A549 (cell line): ENCODE data around the gene DYNC1I1.
A peak's percentile ranks its signal among the peaks of the same experiment; 100 is the strongest.

Experiments
- EHF ChIP-seq: fragments of 250-450 bp; sonication (Bioruptor Pico); IDR thresholded peaks from 2 replicates; pipeline ENCODE4 v1.5.0; 2020; ENCODE audit warnings: mild to moderate bottlenecking
- KDM1A ChIP-seq: fragments of 200-600 bp; sonication (generic); IDR thresholded peaks from 2 replicates; pipeline ENCODE4 v1.6.1; 2016; ENCODE audit warnings: low read depth, mild to moderate bottlenecking
- POLR2A ChIP-seq: IDR thresholded peaks from 2 replicates; pipeline ENCODE4 v1.6.1; 2012; ENCODE audit warnings: mild to moderate bottlenecking, low read length
- RAD21 ChIP-seq, 2 experiments: fragments of >200 bp in 1 of 2; sonication (Bioruptor Twin) in 1 of 2; formaldehyde crosslinking in 1 of 2; IDR thresholded peaks in 1 of 2; conservative IDR thresholded peaks in 1 of 2; 2 replicates in 1 of 2; 3 replicates in 1 of 2; pipeline ENCODE4 v1.6.1; 2012 to 2018; ENCODE audit warnings: inconsistent platforms in 1 of 2
- RCOR1 ChIP-seq: fragments of 150-350 bp; IDR thresholded peaks from 2 replicates; pipeline ENCODE4 v1.6.1; 2014; ENCODE audit warnings: antibody characterized with exemption, low read length, low read depth
- SREBF2 ChIP-seq: fragments of 450-650 bp; IDR thresholded peaks from 2 replicates; pipeline ENCODE4 v1.6.1; 2014; ENCODE audit warnings: mild to moderate bottlenecking, moderate library complexity
- TP53 ChIP-seq: fragments of 250-450 bp; sonication (Bioruptor Pico); IDR thresholded peaks from 2 replicates; pipeline ENCODE4 v1.5.0; 2021; ENCODE audit warnings: mild to moderate bottlenecking, moderate library complexity
- ZNF302 ChIP-seq: fragments of 250-450 bp; sonication (Bioruptor Pico); IDR thresholded peaks from 2 replicates; pipeline ENCODE4 v1.9.0; 2021; ENCODE audit warnings: inconsistent platforms, mild to moderate bottlenecking, moderate library complexity
- TF ChIP-seq, protein P1 (sequence below): fragments of 250-450 bp; sonication (Bioruptor Pico); IDR thresholded peaks from 2 replicates; pipeline ENCODE4 v1.5.0; 2021; ENCODE audit warnings: mild to moderate bottlenecking, moderate library complexity, borderline replicate concordance
- TF ChIP-seq, protein P2 (sequence below): fragments of >200 bp; sonication (Bioruptor Twin); formaldehyde crosslinking; IDR thresholded peaks from 3 replicates; pipeline ENCODE4 v1.5.1; 2016
- TF ChIP-seq, protein P3 (sequence below): fragments of 450-650 bp; IDR thresholded peaks from 2 replicates; pipeline ENCODE4 v1.6.1; 2014; ENCODE audit warnings: antibody characterized with exemption
- TF ChIP-seq, protein P4 (sequence below): IDR thresholded peaks from 2 replicates; pipeline ENCODE4 v1.6.1; 2012

DNA sequence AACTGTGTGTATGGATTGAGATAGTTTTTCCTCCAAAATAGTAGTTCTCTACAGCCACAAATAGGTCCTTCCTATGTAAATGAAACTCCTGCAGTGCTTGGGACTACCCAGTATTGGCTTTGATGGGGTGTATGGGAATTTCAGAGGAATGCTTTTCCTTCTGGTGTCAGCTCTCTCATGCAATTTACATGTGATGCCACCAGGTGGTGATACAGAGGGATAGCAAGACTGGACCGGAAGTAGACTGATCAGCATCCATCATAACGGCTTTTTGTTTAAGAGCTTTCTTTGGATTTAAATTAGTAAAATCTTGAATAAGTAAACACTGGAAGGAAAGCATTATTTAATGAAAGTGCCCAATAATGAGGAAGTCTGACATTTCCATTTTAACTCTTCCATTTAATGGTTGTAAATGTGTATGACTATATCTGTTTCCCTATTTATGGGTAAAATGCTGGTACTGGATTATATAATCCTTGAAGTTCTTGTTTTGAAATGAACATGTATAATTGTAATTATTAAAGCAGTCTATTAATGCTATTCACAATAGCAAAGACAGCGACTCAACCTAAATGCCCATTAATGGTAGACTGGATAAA lies 22.7 kb downstream of the DYNC1I1 start:
- TF ChIP-seq, protein P1, sequence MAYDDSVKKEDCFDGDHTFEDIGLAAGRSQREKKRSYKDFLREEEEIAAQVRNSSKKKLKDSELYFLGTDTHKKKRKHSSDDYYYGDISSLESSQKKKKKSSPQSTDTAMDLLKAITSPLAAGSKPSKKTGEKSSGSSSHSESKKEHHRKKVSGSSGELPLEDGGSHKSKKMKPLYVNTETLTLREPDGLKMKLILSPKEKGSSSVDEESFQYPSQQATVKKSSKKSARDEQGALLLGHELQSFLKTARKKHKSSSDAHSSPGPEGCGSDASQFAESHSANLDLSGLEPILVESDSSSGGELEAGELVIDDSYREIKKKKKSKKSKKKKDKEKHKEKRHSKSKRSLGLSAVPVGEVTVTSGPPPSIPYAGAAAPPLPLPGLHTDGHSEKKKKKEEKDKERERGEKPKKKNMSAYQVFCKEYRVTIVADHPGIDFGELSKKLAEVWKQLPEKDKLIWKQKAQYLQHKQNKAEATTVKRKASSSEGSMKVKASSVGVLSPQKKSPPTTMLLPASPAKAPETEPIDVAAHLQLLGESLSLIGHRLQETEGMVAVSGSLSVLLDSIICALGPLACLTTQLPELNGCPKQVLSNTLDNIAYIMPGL = no peak
- TF ChIP-seq POLR2A (no peak), TP53 (CRISPR knock-in tag) (no peak), EHF (CRISPR knock-in tag) (no peak), SREBF2 (no peak), RAD21 (conservative IDR thresholded peaks at IDR 0.05 in 1 of 2, IDR thresholded peaks at IDR 0.05 in 1 of 2) (peak in 1 of 2 experiments; percentile 26; a peak in 2 of 5 replicates), RCOR1 (no peak), KDM1A (no peak), ZNF302 (CRISPR knock-in tag) (no peak)
- TF ChIP-seq, protein P2, sequence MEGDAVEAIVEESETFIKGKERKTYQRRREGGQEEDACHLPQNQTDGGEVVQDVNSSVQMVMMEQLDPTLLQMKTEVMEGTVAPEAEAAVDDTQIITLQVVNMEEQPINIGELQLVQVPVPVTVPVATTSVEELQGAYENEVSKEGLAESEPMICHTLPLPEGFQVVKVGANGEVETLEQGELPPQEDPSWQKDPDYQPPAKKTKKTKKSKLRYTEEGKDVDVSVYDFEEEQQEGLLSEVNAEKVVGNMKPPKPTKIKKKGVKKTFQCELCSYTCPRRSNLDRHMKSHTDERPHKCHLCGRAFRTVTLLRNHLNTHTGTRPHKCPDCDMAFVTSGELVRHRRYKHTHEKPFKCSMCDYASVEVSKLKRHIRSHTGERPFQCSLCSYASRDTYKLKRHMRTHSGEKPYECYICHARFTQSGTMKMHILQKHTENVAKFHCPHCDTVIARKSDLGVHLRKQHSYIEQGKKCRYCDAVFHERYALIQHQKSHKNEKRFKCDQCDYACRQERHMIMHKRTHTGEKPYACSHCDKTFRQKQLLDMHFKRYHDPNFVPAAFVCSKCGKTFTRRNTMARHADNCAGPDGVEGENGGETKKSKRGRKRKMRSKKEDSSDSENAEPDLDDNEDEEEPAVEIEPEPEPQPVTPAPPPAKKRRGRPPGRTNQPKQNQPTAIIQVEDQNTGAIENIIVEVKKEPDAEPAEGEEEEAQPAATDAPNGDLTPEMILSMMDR = peak; percentile 28
- TF ChIP-seq, protein P3, sequence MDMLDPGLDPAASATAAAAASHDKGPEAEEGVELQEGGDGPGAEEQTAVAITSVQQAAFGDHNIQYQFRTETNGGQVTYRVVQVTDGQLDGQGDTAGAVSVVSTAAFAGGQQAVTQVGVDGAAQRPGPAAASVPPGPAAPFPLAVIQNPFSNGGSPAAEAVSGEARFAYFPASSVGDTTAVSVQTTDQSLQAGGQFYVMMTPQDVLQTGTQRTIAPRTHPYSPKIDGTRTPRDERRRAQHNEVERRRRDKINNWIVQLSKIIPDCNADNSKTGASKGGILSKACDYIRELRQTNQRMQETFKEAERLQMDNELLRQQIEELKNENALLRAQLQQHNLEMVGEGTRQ = no peak
- TF ChIP-seq, protein P4, sequence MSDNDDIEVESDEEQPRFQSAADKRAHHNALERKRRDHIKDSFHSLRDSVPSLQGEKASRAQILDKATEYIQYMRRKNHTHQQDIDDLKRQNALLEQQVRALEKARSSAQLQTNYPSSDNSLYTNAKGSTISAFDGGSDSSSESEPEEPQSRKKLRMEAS = no peak
